ENCODE results near the gene GAB4. TPM values are rescaled to one million over a fixed set of nuclear protein-coding genes. Genes with fewer than 3 reads are reported as not detected.

Gene GAB4
- total and polyA plus RNA-seq, 2 experiments from 2014 or later: not detected

GRCh38 chr22:16965560-16965959, 42.5 kb downstream of the GAB4 start:
- Histone ChIP-seq H3K9me2 (replicated peaks; ENCODE audit: insufficient read depth) (no peaks in the 10 kb centered on the region), H2AFZ (no peak overlapping the region), H3K27ac (no peak overlapping the region), H3K4me3 (no peak overlapping the region), H3K27me3 (no peaks in the 10 kb centered on the region), H3K4me1 (ENCODE audit: insufficient read depth) (no peaks in the 10 kb centered on the region), H3K36me3 (replicated peaks; ENCODE audit: insufficient read depth, low read depth) (no peaks in the 10 kb centered on the region), H4K20me1 (ENCODE audit: insufficient read depth, poor library complexity, severe bottlenecking) (no peaks in the 10 kb centered on the region), H3K4me2 (no peak overlapping the region), H3K9me3 (ENCODE audit: low read depth) (no peaks in the 10 kb centered on the region), H3K79me2 (no peaks in the 10 kb centered on the region)
- TF ChIP-seq CTCF (IDR thresholded peaks at IDR 0.05; ENCODE audit: poor library complexity) (no peak), EZH2 (IDR thresholded peaks at IDR 0.05; ENCODE audit: borderline replicate concordance) (no peak), EZH2phosphoT487 (IDR thresholded peaks at IDR 0.05; ENCODE audit: low read depth, severe bottlenecking, unreplicated experiment) (no peak)
- WGBS (ENCODE audit: low lambda C conversion rate, missing lambda C conversion rate): 65% methylated on average over 5 of the region's 5 CpGs
- DNase-seq (ENCODE audit: low spot score): no peak

GRCh38 chr22:16965083-16965482, 42.9 kb downstream of the GAB4 start:
- H3K9me2 ChIP-seq (replicated peaks; ENCODE audit: insufficient read depth): no peaks in the 10 kb centered on the region
- TF ChIP-seq EZH2 (IDR thresholded peaks at IDR 0.05; ENCODE audit: borderline replicate concordance): no peak
- no peak for TF ChIP-seq CTCF (IDR thresholded peaks at IDR 0.05; ENCODE audit: poor library complexity)
- no peak for TF ChIP-seq EZH2phosphoT487 (IDR thresholded peaks at IDR 0.05; ENCODE audit: low read depth, severe bottlenecking, unreplicated experiment)
- WGBS (ENCODE audit: low lambda C conversion rate, missing lambda C conversion rate): 81% methylated on average over 7 of the region's 7 CpGs

GRCh38 chr22:16964366-16964765, 43.7 kb downstream of the GAB4 start:
- H3K27me3 ChIP-seq: no peaks in the 10 kb centered on the region
- WGBS (ENCODE audit: low lambda C conversion rate, missing lambda C conversion rate): 77% methylated on average over 5 of the region's 5 CpGs

More at GRCh38 chr22:16965083-16965482, 42.9 kb downstream of the GAB4 start:
- Histone ChIP-seq H3K36me3 (replicated peaks; ENCODE audit: insufficient read depth, low read depth) (no peaks in the 10 kb centered on the region), H4K20me1 (ENCODE audit: insufficient read depth, poor library complexity, severe bottlenecking) (no peaks in the 10 kb centered on the region), H3K79me2 (no peaks in the 10 kb centered on the region), H3K4me1 (ENCODE audit: insufficient read depth) (no peaks in the 10 kb centered on the region), H3K27me3 (no peaks in the 10 kb centered on the region), H3K4me3 (no peak overlapping the region), H3K9me3 (ENCODE audit: low read depth) (no peaks in the 10 kb centered on the region), H3K27ac (no peak overlapping the region), H2AFZ (no peak overlapping the region), H3K4me2 (no peak overlapping the region)
- no peak for DNase-seq (ENCODE audit: low spot score)

More at GRCh38 chr22:16964366-16964765, 43.7 kb downstream of the GAB4 start:
- H4K20me1 ChIP-seq (ENCODE audit: insufficient read depth, poor library complexity, severe bottlenecking): no peaks in the 10 kb centered on the region
- no peak overlapping the region for H2AFZ ChIP-seq
- no peak overlapping the region for H3K4me2 ChIP-seq
- no peaks in the 10 kb centered on the region for H3K4me1 ChIP-seq (ENCODE audit: insufficient read depth)
- H3K9me2 ChIP-seq (replicated peaks; ENCODE audit: insufficient read depth): no peaks in the 10 kb centered on the region
- H3K4me3 ChIP-seq: no peak overlapping the region
- no peaks in the 10 kb centered on the region for H3K36me3 ChIP-seq (replicated peaks; ENCODE audit: insufficient read depth, low read depth)
- TF ChIP-seq EZH2phosphoT487 (IDR thresholded peaks at IDR 0.05; ENCODE audit: low read depth, severe bottlenecking, unreplicated experiment) (no peak), CTCF (IDR thresholded peaks at IDR 0.05; ENCODE audit: poor library complexity) (no peak), EZH2 (IDR thresholded peaks at IDR 0.05; ENCODE audit: borderline replicate concordance) (no peak)
- DNase-seq (ENCODE audit: low spot score): no peak
- no peaks in the 10 kb centered on the region for H3K9me3 ChIP-seq (ENCODE audit: low read depth)
- H3K27ac ChIP-seq: no peak overlapping the region
- no peaks in the 10 kb centered on the region for H3K79me2 ChIP-seq

All from hepatocyte (in vitro differentiated cells).